Uterus (tissue), 4 donors: ENCODE results near the gene RXRG. TPM values are rescaled to one million over a fixed set of nuclear protein-coding genes. Genes with fewer than 3 reads are reported as not detected.

Experiments
- DNase-seq, 2 donors: peaks; one replicate each; pipeline ENCODE4 v3.0.0-alpha.2; 2019 to 2020
- H3K27ac ChIP-seq, 2 donors: fragments of 200-600 bp; sonication (generic); 1 replicate in 1 of 2; 2 replicates in 1 of 2; pipeline ENCODE4 v1.5.1; 2016 to 2018
- H3K27me3 ChIP-seq, 2 donors: fragments of 200-600 bp; sonication (generic); one replicate each; pipeline ENCODE4 v1.5.1; 2018 to 2019; ENCODE audit warnings: control low read depth in 1 of 2
- H3K36me3 ChIP-seq, 2 donors: fragments of 200-600 bp; sonication (generic); one replicate each; pipeline ENCODE4 v1.5.1; 2019; ENCODE audit warnings: control low read depth in 1 of 2
- H3K4me1 ChIP-seq, 2 donors: fragments of 200-600 bp; sonication (generic); one replicate each; pipeline ENCODE4 v1.5.1; 2018 to 2019; ENCODE audit warnings: control low read depth in 1 of 2
- H3K4me3 ChIP-seq, 2 donors: fragments of 200-600 bp; sonication (generic); 1 replicate in 1 of 2; 2 replicates in 1 of 2; pipeline ENCODE4 v1.5.1; 2018 to 2019; ENCODE audit warnings: mild to moderate bottlenecking in 1 of 2
- H3K9me3 ChIP-seq, 2 donors: fragments of 200-600 bp; sonication (generic); one replicate each; pipeline ENCODE4 v1.5.1; 2019; ENCODE audit warnings: control low read depth in 1 of 2
- CTCF ChIP-seq, 4 experiments: fragments of 200-600 bp in 2 of 4; fragments of 450-650 bp in 2 of 4; sonication (generic) in 2 of 4; IDR thresholded peaks; one replicate each; pipeline ENCODE4 v1.5.1; 2016 to 2019; ENCODE audit warnings: antibody characterized with exemption in 4 of 4, mild to moderate bottlenecking in 2 of 4, moderate library complexity in 1 of 4
- POLR2A ChIP-seq, 2 donors: fragments of 450-650 bp; IDR thresholded peaks; one replicate each; pipeline ENCODE4 v1.6.1; 2016; ENCODE audit warnings: antibody characterized with exemption in 2 of 2, mild to moderate bottlenecking in 1 of 2, moderate library complexity in 1 of 2
- intact Hi-C: fragments of 100-400 bp; cut with DNase I; formaldehyde crosslinking; loops from one replicate; pipeline ENCODE4 v1.15.1; 2023; ENCODE audit warnings: low total_unique reads
- total RNA-seq, 4 donors: library from RNA; depleted of rRNA in 3 of 4; stranded (reverse); fragments of >200 nt in 3 of 4; gene quantifications; one replicate each; pipeline versions ENCODE4 v1.1.0 to v1.2.4, GENCODE V29; 2014 to 2023
- donor health status: DM: yes; HTN: yes; CAD: no.

The RXRG gene
- total RNA-seq, 4 donors from 2014 or later, result under 0.01 to 3.2 (median 0.18) TPM; not detected in 1

GRCh38 chr1:165452336-165453130 lies 7.6 kb upstream of the RXRG start:
- no peak for TF ChIP-seq CTCF (IDR thresholded peaks at IDR 0.05)
- TF ChIP-seq POLR2A (IDR thresholded peaks at IDR 0.05), result no peak
- no peak overlapping the region for H3K27ac ChIP-seq

GRCh38 chr1:165451691-165452090 lies 6.8 kb upstream of the RXRG start:
- Histone ChIP-seq H3K9me3 (no peaks in the 10 kb centered on the region), H3K4me3 (no peak overlapping the region), H3K27me3 (no peaks in the 10 kb centered on the region), H3K4me1 (no peaks in the 10 kb centered on the region), H3K27ac (no peak overlapping the region), H3K36me3 (no peaks in the 10 kb centered on the region)
- no peak for DNase-seq
- TF ChIP-seq CTCF (IDR thresholded peaks at IDR 0.05) (no peak), POLR2A (IDR thresholded peaks at IDR 0.05) (no peak)
- intact Hi-C loops, result no loop called here

More at GRCh38 chr1:165452336-165453130, 7.6 kb upstream of the RXRG start:
- no peak for DNase-seq
- Histone ChIP-seq H3K4me1 (no peaks in the 10 kb centered on the region), H3K27me3 (no peaks in the 10 kb centered on the region), H3K4me3 (no peak overlapping the region), H3K36me3 (no peaks in the 10 kb centered on the region), H3K9me3 (no peaks in the 10 kb centered on the region)
- intact Hi-C loops, result no loop called here

GRCh38 chr1:165449131-165449530 lies 4.2 kb upstream of the RXRG start:
- Histone ChIP-seq H3K27ac (no peak overlapping the region), H3K4me3 (no peak overlapping the region), H3K27me3 (peaks cover 0 to 5% of the 10 kb centered on the region in 2 donors), H3K4me1 (no peaks in the 10 kb centered on the region), H3K9me3 (no peaks in the 10 kb centered on the region), H3K36me3 (no peaks in the 10 kb centered on the region)
- intact Hi-C loops, result no loop called here
- no peak for DNase-seq
- TF ChIP-seq CTCF (IDR thresholded peaks at IDR 0.05), result no peak
- TF ChIP-seq POLR2A (IDR thresholded peaks at IDR 0.05), result no peak

- Histone ChIP-seq H3K36me3 (no peaks in the 10 kb centered on the region), H3K4me1 (no peaks in the 10 kb centered on the region), H3K27ac (no peak overlapping the region), H3K4me3 (no peak overlapping the region), H3K27me3 (peaks cover 0 to 7% of the 10 kb centered on the region in 2 donors), H3K9me3 (no peaks in the 10 kb centered on the region)
- intact Hi-C loops, result no loop called here
- DNase-seq, result no peak
- TF ChIP-seq POLR2A (IDR thresholded peaks at IDR 0.05), result no peak
- no peak for TF ChIP-seq CTCF (IDR thresholded peaks at IDR 0.05)
Observed at GRCh38 chr1:165445388-165445787, 462 bp upstream of the RXRG start.

- intact Hi-C loops, result no loop called here
- DNase-seq, result no peak
- peaks cover 0 to 9% of the 10 kb centered on the region in 2 donors for H3K27me3 ChIP-seq
- no peaks in the 10 kb centered on the region for H3K36me3 ChIP-seq
- no peak overlapping the region for H3K4me3 ChIP-seq
- H3K27ac ChIP-seq, result no peak overlapping the region
- no peaks in the 10 kb centered on the region for H3K4me1 ChIP-seq
- H3K9me3 ChIP-seq, result no peaks in the 10 kb centered on the region
- TF ChIP-seq POLR2A (IDR thresholded peaks at IDR 0.05) (no peak), CTCF (IDR thresholded peaks at IDR 0.05) (no peak)
Observed at GRCh38 chr1:165443539-165444311, 1.2 kb downstream of the RXRG start.
